Cardiac fibroblast (primary cell): ENCODE measurements around the gene SWSAP1.

Experiments used
- DNase-seq, 2 donors: peaks; one replicate each; pipeline versions ENCODE4 v3.0.0 to v3.0.0-alpha.2; 2010; ENCODE audit warnings: low read depth in 2 of 2
- H3K4me3 ChIP-seq, 2 donors: replicated peaks in 1 of 2; 1 replicate in 1 of 2; 2 replicates in 1 of 2; pipeline ENCODE4 v1.5.1; 2011; ENCODE audit warnings: low read depth in 2 of 2, low read length in 2 of 2, mild to moderate bottlenecking in 2 of 2, moderate library complexity in 1 of 2
- CTCF ChIP-seq: IDR thresholded peaks from one replicate; pipeline ENCODE4 v1.5.1; 2011; ENCODE audit warnings: low read depth, mild to moderate bottlenecking, low read length, inconsistent platforms

SWSAP1 gene

DNA sequence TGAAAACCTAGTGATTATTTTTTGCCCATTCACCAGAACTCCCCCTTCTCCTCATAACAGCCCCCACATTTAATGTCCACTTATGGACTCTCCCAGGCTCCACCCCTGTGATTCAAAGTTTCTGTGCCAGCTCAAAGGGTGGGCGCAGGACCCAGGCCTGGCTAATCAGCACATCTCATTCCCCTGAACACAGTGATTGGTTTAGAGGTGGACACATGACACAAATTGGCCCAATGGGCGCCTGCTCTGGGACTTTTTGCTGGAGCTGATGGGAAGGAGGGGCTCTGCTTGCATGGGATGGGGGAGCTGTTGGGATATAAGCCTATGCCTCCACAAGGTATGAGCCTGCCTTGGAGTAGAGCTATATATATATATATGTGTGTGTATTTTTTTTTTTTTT is 15.9 kb downstream of the SWSAP1 start:
- no peak for TF ChIP-seq CTCF
- DNase-seq, result no peak
- no peak overlapping the region for H3K4me3 ChIP-seq

- TF ChIP-seq CTCF, result no peak
- no peak overlapping the region for H3K4me3 ChIP-seq
- DNase-seq, result no peak
Observed at GRCh38 chr19:11390933-11391680, 16.6 kb downstream of the SWSAP1 start.

DNA sequence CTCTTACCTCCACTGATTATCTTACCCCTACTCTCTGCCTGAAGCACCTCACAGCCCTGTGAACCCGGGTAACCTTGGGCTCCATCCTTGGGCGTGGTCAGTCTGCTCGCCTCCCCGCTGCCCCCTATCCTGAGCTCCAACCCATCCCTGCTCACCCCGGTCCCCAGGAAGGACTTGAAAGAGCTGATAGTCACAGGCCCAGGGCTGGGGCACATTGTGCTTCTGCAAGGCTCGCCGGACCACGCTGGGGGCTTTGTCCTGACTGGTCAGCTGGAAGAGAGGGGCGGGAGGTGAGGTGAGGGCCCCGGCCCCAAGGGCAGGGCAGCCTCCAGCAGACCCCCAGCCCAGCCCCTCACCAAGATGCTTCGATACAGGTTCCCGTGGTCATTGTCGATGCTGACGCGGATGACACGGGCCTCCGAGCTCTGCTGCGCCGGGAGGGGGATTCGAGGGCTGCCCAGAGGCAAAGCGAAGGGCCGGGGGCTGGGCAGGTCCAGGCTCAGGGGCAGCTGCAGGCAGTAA is 22.7 kb downstream of the SWSAP1 start:
- no peak for TF ChIP-seq CTCF
- DNase-seq, result no peak
- H3K4me3 ChIP-seq, result no peak overlapping the region

DNA sequence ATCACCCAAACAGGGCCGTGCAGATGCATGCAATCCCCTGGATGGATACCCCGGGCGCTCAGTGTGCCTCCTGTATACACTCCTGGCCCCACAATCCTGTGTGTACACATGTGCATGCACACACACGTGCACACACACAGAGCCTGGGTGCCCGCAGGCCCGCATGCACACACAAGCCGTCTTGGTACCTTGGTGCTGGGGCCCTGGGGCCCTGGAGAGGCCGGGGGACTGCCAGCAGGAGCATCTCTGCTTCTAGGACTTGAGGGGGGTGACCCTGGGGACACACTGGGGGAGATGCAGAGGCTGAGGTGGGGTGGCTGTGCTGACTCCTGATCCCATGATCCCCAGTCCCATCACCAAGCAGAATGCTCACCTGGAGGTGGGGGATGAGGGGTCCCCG is 25.2 kb downstream of the SWSAP1 start:
- DNase-seq, result no peak
- H3K4me3 ChIP-seq, result no peak overlapping the region
- no peak for TF ChIP-seq CTCF

GRCh38 chr19:11400798-11401197 is 26.3 kb downstream of the SWSAP1 start:
- TF ChIP-seq CTCF, result no peak
- no peak for DNase-seq
- no peak overlapping the region for H3K4me3 ChIP-seq

DNA sequence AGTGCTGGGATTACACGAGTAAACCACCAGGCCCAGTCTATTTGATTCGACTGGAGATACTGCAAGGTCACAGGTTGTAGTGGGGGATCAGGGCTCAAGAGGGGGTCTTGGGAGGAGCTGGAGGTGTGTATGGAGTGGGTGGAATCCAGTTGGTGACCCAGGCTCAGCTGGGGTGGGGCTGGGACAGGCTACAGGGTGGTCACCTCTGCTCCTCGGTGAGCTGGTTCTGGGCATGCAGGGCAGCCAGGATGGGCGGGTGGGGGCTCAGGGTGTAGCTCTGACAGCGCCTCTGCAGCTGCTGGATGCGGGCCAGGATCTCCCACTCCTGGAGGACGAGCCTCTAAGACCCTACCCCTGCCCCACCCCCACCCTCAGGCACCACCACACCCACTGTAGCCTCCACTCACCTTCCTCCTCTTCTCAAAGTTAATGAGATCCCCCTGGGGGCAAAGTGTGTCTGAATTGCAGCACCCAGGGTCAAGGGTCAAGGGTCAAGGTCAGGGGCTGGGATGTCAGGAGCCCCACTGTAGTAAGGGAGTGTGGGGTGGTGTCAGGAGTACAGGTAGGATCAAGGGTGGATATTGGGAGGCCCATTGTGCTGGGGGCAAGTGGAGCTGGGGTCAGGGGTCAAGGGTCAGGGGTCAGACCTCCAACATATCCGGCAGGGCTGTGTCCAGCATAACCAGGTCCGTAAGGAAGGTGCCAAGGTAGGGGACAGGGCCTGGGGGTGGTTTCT is 27.5 kb downstream of the SWSAP1 start:
- DNase-seq, result no peak
- no peak overlapping the region for H3K4me3 ChIP-seq
- no peak for TF ChIP-seq CTCF
